ENCODE results near the gene UBAC2.

DNA sequence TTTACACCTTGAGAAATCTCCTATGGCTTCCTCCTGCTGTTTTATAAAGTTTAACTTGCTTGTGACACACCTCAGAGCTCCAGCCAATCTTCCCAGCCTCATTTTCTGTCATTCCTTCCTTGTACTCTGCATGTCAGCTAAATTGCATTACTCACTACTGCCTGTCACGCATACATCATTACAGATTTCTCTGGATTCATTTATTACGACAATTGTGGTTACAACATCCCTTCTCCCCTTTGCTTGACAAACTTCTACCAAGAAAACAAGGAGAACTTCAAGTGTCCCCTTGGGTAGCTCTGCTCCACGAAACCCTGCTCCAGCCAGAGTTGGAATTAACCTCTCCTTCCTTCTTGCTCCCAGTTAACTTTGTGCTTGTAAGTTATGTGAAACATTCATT lies 79.5 kb downstream of the UBAC2 start:
- TF ChIP-seq SPI1 (IDR thresholded peaks at IDR 0.05; ENCODE audit: low read depth, low read length) (no peak), TAF1 (IDR thresholded peaks at IDR 0.05; ENCODE audit: low read depth, low read length) (no peak), POU2F2 (IDR thresholded peaks at IDR 0.05; ENCODE audit: low read depth, low read length) (no peak), POLR2A (IDR thresholded peaks at IDR 0.05; ENCODE audit: low read depth, low read length) (no peak)
